Heart left ventricle (tissue), 16 donors: ENCODE data around the gene CEACAM16. TPM values are rescaled to one million over a fixed set of nuclear protein-coding genes. Genes with fewer than 3 reads are reported as not detected.
A peak's percentile ranks its signal among the peaks of the same experiment; 100 is the strongest.
"Not testable (repeated sequence)": the region's sequence is repeated elsewhere in the genome, so short reads cannot be mapped to it uniquely, and the experiment has no call there.

Source experiments
- ATAC-seq, 4 donors: fragments of 200-7000 bp; cut with Tn5 transposase; one replicate each; pipeline ENCODE4 v1.9.1; 2020 to 2022; ENCODE audit warnings: moderate library complexity in 4 of 4, mild to moderate bottlenecking in 3 of 4, moderate number of reproducible peaks in 1 of 4
- DNase-seq, 5 donors: peaks; one replicate each; pipeline ENCODE4 v3.0.0-alpha.2; 2020
- H3K27ac ChIP-seq, 12 donors: fragments of 200-600 bp; sonication (generic) in 4 of 12; one replicate each; pipeline versions ENCODE4 v1.5.0 to v1.8.0; 2016 to 2022; ENCODE audit warnings: mild to moderate bottlenecking in 2 of 12
- H3K27me3 ChIP-seq, 9 donors: fragments of 200-600 bp; sonication (generic) in 2 of 9; one replicate each; pipeline versions ENCODE4 v1.5.1 to v1.8.0; 2016 to 2022; ENCODE audit warnings: mild to moderate bottlenecking in 3 of 9
- H3K36me3 ChIP-seq, 9 donors: fragments of 200-600 bp; sonication (generic) in 2 of 9; one replicate each; pipeline versions ENCODE4 v1.5.0 to v1.8.0; 2018 to 2022; ENCODE audit warnings: mild to moderate bottlenecking in 2 of 9
- H3K4me1 ChIP-seq, 12 donors: fragments of 200-600 bp; sonication (generic) in 4 of 12; one replicate each; pipeline versions ENCODE4 v1.5.0 to v1.8.0; 2016 to 2022; ENCODE audit warnings: mild to moderate bottlenecking in 3 of 12
- H3K4me3 ChIP-seq, 12 donors: fragments of 200-600 bp; sonication (generic) in 4 of 12; one replicate each; pipeline versions ENCODE4 v1.5.0 to v1.8.0; 2017 to 2022; ENCODE audit warnings: mild to moderate bottlenecking in 9 of 12, moderate library complexity in 4 of 12
- H3K9me3 ChIP-seq, 12 donors: fragments of 200-600 bp; sonication (generic) in 4 of 12; one replicate each; pipeline versions ENCODE4 v1.5.0 to v1.8.0; 2016 to 2022; ENCODE audit warnings: mild to moderate bottlenecking in 1 of 12
- CTCF ChIP-seq, 12 donors: fragments of 200-600 bp; sonication (generic) in 4 of 12; IDR thresholded peaks; one replicate each; pipeline versions ENCODE4 v1.5.0 to v1.8.0; 2018 to 2022; ENCODE audit warnings: antibody characterized with exemption in 12 of 12, mild to moderate bottlenecking in 5 of 12
- POLR2A ChIP-seq, 2 donors: fragments of 450-650 bp; IDR thresholded peaks; one replicate each; pipeline ENCODE4 v1.6.1; 2017; ENCODE audit warnings: antibody characterized with exemption in 2 of 2, mild to moderate bottlenecking in 2 of 2, moderate library complexity in 2 of 2
- WGBS, 4 donors: extraction: QIAGEN DNeasy Blood & Tissue Kit in 2 of 4; methylation state at CpG; one replicate each; pipeline versions ENCODE4 v1.1.5 to v1.1.7; 2013 to 2018; 5-methylcytosine and 5-hydroxymethylcytosine counted together
- intact Hi-C, 10 donors: fragments of 100-400 bp; cut with DNase I; formaldehyde crosslinking; loops; one replicate each; pipeline versions ENCODE4 v1.11.1 to v1.14.2; 2022
- polyA plus RNA-seq, 2 donors: library from polyadenylated mRNA; stranded (reverse); fragments of 200-250 nt; gene quantifications; one replicate each; pipeline ENCODE4 v1.2.3, GENCODE V29; 2013
- total RNA-seq, 9 donors: library from RNA; depleted of rRNA in 2 of 9; stranded (reverse); fragments of >200 nt in 2 of 9; fragmentation: NEBNext Ultra II Directional in 3 of 9; extraction: Animal tissue kit (Norgen Biotek cat#: 25700) in 3 of 9; gene quantifications; one replicate each; pipeline versions ENCODE4 v1.1.0 to v1.2.4, GENCODE V29; 2016 to 2023
- donor health status: ischemic (EF 13 %, LVEDD 7.1; RV severe dilation, severe dysfunction).
- donor health status: healthy with polysubstance abuse.
- donor health status: DM: no; HTN: yes; CAD: no.
- donor health status: DM: no; HTN: no; CAD: no.
- donor health status: ischemic (EF 25% LVEDD 6.9; RV normal size, moderate dysfunction).
- donor health status: ischemic (EF 25% LVEDD 5.7; RV mildly dilated, moderate dysfunction).
- donor health status: healthy.
- donor health status: DM: yes; HTN: yes; CAD: no.
- donor health status: ischemic (EF 35%, LVEDD 5.7; RV mildly dilated, moderate dysfunction).
- donor health status: nonischemic (EF 11% LVEDD 7.7; RV severe dilation, severe dysfunction).
- donor health status: DM: yes; HTN: yes; CAD: no.
- donor health status: PGD.
- donor health status: ischemic (EF 29% LVEDD 5.4; RV normal size, mild dysfunction).
- donor health status: nonischemic (EF 23%, LVEDD 6.1; RV moderate dilation, normal function).

CEACAM16 gene
- total and polyA plus RNA-seq, 11 donors, result not detected

- no peak for ATAC-seq
- TF ChIP-seq CTCF (IDR thresholded peaks at IDR 0.05), result no peak
- no peak for TF ChIP-seq POLR2A (IDR thresholded peaks at IDR 0.05)
- Histone ChIP-seq H3K9me3 (no peaks in the 10 kb centered on the region), H3K27ac (no peak overlapping the region), H3K27me3 (no peaks in the 10 kb centered on the region), H3K36me3 (no peaks in the 10 kb centered on the region), H3K4me1 (peaks cover 0 to 4% (median 0%) of the 10 kb centered on the region in 12 donors), H3K4me3 (no peak overlapping the region)
- no peak for DNase-seq
- intact Hi-C loops, result no loop called here
- 78 to 91% (median 90%) methylated on average over 5 of the region's 5 CpGs for WGBS, 4 donors
These were observed 10.0 kb downstream of the CEACAM16 start for GRCh38 chr19:44708940-44709339.

- H3K9me3 ChIP-seq, H3K4me3 ChIP-seq, H3K27me3 ChIP-seq, intact Hi-C loops, H3K36me3 ChIP-seq, H3K4me1 ChIP-seq, ATAC-seq, H3K27ac ChIP-seq, DNase-seq: not testable (repeated sequence)
- WGBS, 4 donors, result 80 to 93% (median 86%) methylated on average over 2 to 4 of the region's 4 CpGs
These were observed 10.7 kb downstream of the CEACAM16 start for GRCh38 chr19:44709434-44710266.

- H3K36me3 ChIP-seq, result no peaks in the 10 kb centered on the region
- intact Hi-C loops, result no loop called here
- ATAC-seq, result peak in 2 of 4 donors; percentile 18 to 38
- H3K27ac ChIP-seq, result no peak overlapping the region
- DNase-seq, result no peak
- no peaks in the 10 kb centered on the region for H3K27me3 ChIP-seq
- WGBS, 4 donors, result 60 to 76% (median 66%) methylated on average over 14 of the region's 14 CpGs
- TF ChIP-seq CTCF (IDR thresholded peaks at IDR 0.05) (no peak), POLR2A (IDR thresholded peaks at IDR 0.05) (no peak)
- H3K4me1 ChIP-seq, result peaks cover 0 to 4% (median 0%) of the 10 kb centered on the region in 12 donors
- H3K4me3 ChIP-seq, result no peak overlapping the region
- peaks cover 0 to 10% (median 3%) of the 10 kb centered on the region in 12 donors for H3K9me3 ChIP-seq
These were observed 11.5 kb downstream of the CEACAM16 start for GRCh38 chr19:44710483-44710882.

- TF ChIP-seq CTCF (IDR thresholded peaks at IDR 0.05), result no peak
- Histone ChIP-seq H3K4me1 (peaks cover 0 to 15% (median 4%) of the 10 kb centered on the region in 12 donors), H3K9me3 (peaks cover 0 to 10% (median 3%) of the 10 kb centered on the region in 12 donors), H3K36me3 (no peaks in the 10 kb centered on the region), H3K4me3 (no peak overlapping the region), H3K27me3 (no peaks in the 10 kb centered on the region), H3K27ac (no peak overlapping the region)
- intact Hi-C loops, result no loop called here
- DNase-seq, result no peak
- peak in 2 of 4 donors; percentile 33 to 41 for ATAC-seq
- WGBS, 4 donors, result 53 to 72% (median 68%) methylated on average over 4 of the region's 4 CpGs
These were observed 14.0 kb downstream of the CEACAM16 start for GRCh38 chr19:44712864-44713515.
